GM19372 (cell line): ENCODE measurements around the gene GABBR2.

Experiments
- ATAC-seq: cut with Tn5 transposase; IDR thresholded peaks from one replicate; pipeline ENCODE4 v1.9.1; 2021; ENCODE audit warnings: mild to moderate bottlenecking, low read depth, moderate library complexity; ENCODE audit not compliant: unreplicated experiment

GABBR2 gene

DNA sequence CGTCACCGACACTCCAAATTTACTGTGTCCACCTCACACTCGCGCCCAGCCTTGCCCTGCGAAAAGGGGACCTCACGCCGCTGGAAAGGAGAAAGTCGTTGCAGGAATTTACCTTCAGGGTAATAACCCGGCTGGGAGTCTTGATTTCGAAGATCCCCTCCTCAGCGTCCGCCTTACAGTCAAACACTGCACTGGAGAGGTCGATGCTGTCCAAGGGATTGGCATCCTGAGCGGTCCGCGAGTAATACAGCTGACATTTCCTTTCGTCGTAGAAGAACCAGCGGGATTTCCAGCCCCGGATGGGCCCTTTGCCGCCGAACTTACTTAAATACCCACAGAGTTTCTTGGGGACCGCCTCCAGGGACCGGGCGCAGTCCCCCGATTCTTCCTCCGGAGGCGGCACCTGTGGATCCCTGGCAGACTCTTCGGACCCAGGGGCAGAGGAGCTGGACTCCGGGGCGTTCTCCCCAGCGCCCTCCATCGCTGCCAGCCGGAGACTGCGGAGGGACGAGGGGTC lies 453.6 kb downstream of the GABBR2 start:
- peak; percentile 4 for ATAC-seq

DNA sequence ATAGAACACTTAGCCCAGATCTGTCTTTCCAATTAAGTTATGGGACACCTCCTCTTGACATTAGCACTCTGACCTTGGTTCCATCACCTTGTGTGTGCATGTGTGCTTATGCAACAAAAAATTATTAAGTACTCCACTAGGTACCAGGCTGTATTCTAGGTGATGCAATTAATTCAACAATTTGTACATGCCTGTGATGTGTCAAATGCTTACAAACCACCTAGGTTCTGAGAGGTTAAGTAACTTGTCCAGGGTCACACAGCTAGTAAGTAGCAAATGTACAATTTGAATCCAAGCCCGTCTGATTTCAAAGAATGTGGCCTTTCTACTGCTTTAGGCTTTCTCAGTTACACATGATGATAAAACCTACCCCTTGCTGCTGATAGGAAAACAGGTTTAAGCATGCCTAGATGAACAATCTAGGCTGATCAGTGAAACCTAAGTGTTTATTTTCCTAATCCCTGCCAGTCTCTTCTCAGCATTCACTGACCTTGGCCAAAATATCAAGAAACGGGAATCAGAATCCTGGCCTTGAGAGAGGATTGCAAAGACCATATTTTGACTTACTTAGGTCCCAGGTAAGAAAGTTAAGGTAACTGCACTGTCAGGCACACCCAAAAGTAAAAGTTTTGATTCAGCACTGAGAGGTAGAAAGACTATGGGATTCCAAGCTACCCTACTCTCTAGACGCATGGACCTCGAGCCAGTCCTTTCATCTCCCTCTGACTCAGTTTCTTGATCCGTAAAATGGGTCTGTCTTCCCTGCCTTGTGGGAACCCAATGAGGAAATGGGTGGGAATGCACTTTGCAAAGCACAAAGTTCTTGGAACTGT lies 454.3 kb downstream of the GABBR2 start:
- no peak for ATAC-seq

DNA sequence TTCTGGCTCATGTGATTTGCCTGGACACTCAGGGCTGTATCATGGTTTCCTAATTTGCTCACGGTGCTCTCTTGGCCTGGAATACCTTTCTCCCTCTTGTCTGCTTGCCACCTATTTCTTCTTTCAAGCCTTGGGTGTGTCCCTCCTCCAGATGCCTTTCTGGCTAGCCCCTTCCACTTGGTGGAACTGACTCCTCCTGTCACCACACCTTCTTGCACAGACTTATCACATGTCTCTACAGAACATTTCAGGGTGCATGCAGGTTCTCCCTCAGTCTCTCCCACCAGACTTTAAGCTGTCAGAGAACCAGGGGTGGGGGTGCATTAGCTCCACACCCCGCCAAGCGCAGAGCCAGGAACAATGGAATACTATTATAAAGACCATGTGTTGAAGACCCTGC lies 455.2 kb downstream of the GABBR2 start:
- no peak for ATAC-seq

- no peak for ATAC-seq
Measured at GRCh38 chr9:98251551-98251950, 457.2 kb downstream of the GABBR2 start.

DNA sequence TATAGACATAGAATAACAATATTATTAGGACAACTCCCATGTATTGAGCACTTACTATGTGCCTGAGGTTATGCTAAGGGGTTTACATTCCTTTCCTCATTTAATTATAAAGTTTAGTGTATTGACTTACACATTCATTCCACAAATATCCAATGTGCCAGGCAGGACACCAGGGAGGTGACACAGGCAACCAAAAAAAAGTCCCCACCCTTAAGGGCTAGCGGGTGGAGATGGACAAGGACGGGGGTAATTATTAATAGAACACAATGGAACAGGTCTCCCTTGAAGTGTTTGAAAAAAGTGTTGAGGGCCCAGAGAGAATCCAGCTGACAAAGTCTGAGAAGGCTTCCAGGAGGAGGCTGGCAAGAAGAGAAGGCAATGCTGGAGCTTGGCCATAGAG lies 459.0 kb downstream of the GABBR2 start:
- no peak for ATAC-seq

DNA sequence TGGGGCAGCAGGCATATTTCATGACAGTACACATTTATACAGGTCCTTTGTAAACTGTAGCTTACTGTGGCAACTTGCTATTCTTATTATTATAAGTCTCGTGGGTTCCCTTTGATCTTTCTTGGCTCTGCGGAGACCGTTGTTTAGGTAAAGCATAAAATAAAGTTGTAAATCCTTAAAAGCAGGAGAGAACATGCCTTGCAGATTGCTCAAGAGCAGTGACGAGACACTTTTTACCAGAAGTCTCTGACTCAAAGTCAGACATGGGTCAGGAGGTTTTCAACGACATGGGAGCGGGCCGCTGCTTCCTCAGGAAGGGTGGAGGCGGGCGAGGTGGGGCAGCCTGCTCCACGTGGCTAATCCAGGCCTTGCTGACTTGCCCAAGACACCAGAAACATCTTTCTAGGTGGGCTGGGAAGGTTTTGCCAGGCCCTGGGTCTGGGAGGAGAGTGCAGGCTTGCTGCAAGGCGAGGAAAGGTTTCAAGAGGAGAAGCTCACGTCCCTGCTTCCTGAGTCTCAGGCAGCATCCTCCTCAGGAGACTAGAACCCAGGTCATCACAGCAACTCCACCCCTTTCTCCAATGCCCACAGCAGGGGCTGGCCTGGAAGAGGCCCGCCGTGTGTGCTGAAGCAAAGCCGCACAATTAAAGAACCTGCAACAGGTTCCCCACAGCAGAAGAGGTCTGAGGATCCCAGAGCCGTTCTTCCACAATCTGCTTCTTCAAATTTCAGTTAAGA lies 459.8 kb downstream of the GABBR2 start:
- ATAC-seq = no peak

DNA sequence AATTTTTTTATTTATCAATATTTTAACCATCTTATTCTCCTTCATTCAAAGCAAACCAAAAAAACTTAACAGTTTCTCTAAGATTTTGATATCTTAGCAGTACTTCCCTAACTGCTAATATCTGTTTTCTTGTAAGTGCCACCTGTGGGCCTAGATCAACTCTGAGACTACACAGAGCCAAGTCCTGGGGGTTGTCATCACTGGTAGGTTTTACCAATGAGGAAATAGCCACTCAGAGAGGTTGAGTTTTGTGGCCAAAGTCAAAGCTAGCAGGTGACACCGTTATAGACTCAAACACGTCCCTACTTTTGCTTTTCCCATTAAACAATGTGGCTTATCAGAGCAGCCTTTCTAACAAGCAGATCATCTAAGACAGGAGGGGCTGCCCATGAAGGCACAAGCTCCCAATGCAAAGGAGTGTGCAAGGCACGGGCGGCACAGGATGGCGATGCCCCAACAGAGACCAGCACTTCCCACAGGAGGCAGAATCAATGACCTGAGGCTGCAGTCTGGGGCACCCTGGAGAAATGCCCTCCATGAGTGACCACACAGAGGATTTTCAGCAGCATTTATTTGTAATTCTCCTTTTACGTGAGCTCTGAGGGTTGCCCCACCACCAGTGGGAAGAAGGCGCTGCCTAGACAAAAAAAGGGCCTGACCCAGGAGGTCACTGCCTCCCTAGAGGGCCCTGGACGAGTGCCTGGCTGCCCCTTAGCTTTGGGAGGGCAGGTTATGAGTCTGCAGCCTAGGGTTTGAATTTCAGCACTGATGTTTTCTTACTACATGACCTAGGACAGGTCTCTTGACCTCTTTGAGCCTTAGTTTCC lies 460.7 kb downstream of the GABBR2 start:
- no peak for ATAC-seq

GRCh38 chr9:98242426-98242825 lies 466.3 kb downstream of the GABBR2 start:
- ATAC-seq = no peak

- no peak for ATAC-seq
Measured at GRCh38 chr9:98241357-98242300, 467.1 kb downstream of the GABBR2 start.

- no peak for ATAC-seq
Measured at GRCh38 chr9:98240475-98240874, 468.3 kb downstream of the GABBR2 start.
